GM21825 (cell line): ENCODE measurements around the gene HAO1.
"Not testable (repeated sequence)": the region's sequence is repeated elsewhere in the genome, so short reads cannot be mapped to it uniquely, and the experiment has no call there.

ENCODE experiments used
- ATAC-seq: cut with Tn5 transposase; IDR thresholded peaks from one replicate; pipeline ENCODE4 v1.9.1; 2021; ENCODE audit warnings: mild to moderate bottlenecking, moderate library complexity; ENCODE audit not compliant: unreplicated experiment

HAO1 gene

DNA sequence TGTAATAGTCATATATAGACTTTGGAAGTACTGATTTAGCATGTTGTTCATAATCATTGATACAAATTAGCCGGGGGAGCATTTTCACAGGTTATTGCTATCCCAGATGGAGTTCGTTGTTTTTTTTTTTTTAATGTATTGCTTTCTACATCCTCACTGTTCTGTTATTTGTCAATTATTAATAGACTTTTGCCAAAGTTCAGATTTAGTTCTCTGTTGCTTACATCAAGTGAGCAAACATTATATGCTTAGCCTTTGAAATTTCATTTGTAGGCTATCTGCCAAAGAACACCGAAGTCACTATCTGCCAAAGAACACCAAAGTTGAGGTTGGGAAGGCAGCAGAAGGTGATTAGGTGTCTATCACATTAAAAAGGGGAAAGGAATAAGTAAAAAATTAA lies at the start of gene HAO1:
HAO1 (minus strand) TSS at position 118 of the 400 bp plus-strand sequence; CDS start at position 82, 36 bp downstream.
- no peak for ATAC-seq

DNA sequence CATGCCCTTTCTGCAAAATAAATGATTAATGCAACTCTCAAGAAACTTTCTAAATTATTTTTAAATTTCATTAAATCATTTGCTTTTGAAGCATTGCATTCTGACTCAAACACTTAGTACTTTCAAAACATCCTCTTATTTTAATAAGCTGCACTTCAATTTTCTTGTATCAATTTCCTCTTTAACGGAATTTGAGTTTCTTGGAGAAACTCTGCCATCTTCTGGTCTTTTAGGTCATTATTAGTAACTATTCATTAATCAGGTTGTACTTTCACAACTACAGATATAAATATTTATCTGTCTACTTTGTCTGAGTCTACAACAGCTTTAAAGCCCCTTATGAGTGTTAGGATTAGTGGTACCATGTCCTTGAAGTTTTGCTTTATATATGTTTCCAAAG lies 49.1 kb upstream of the HAO1 start:
- no peak for ATAC-seq

DNA sequence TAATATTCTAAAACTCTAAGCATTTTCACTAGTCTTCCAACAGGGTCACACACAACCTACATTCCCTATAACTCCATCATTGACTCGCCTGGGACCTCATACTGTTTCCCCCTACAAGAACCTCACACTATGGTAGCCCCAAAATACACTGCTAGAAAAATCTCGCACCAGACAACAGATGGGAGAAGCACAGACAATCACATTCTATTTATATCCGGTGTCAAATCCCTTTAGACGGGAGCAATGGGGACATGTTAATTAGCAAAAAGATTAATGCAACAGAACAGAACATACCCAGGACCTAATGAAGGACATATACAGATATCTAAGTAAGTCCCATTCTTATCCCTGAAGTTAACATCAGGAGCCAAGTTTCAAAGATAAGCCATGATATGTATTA lies 45.7 kb upstream of the HAO1 start:
- no peak for ATAC-seq

DNA sequence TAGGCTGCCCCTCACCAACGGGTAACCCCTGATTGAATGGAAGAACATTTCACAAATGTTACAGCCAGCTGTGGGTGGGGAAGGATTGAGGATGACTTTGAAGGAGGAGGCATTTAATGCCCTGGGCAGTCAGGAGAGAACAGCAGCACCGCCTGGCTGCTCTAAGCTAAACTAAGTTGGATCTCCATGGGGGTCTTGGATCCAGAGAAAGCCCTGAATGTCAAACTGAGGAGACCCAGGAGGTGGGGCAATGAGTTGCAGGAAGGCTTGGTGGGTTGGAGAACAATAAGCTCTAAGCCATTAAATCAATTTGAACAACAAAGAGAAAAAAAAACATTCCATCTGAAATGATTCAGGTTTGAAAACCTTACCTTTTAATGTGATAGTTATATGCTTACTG lies 43.9 kb upstream of the HAO1 start:
- ATAC-seq, result no peak

DNA sequence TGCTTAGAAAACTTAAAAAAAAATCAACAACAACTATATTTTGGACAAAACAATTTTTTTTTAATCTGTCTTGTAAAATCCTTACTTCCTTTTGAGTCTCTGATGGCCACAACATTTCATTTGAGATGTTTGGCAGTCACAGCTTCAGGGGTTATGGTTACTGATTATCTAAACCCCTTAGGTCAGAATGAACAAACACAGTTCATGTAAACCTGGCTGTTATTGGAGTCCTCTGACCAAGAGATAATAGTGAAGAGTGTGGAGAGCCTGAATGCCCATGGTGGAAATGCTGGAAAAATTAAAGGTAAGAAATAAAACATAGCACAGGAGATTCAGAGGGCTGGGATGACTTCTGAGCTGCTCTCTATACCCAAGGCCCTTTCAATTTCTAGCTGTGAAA lies 41.1 kb upstream of the HAO1 start:
- no peak for ATAC-seq

- ATAC-seq, result peak; percentile 68
These were observed 40.2 kb upstream of the HAO1 start for GRCh38 chr20:7980332-7981046.

GRCh38 chr20:7977709-7978108 lies 37.5 kb upstream of the HAO1 start:
- ATAC-seq, result no peak

GRCh38 chr20:7975851-7976414 lies 35.7 kb upstream of the HAO1 start:
- ATAC-seq, result no peak

- ATAC-seq, result no peak
These were observed 34.7 kb upstream of the HAO1 start for GRCh38 chr20:7974785-7975435.

DNA sequence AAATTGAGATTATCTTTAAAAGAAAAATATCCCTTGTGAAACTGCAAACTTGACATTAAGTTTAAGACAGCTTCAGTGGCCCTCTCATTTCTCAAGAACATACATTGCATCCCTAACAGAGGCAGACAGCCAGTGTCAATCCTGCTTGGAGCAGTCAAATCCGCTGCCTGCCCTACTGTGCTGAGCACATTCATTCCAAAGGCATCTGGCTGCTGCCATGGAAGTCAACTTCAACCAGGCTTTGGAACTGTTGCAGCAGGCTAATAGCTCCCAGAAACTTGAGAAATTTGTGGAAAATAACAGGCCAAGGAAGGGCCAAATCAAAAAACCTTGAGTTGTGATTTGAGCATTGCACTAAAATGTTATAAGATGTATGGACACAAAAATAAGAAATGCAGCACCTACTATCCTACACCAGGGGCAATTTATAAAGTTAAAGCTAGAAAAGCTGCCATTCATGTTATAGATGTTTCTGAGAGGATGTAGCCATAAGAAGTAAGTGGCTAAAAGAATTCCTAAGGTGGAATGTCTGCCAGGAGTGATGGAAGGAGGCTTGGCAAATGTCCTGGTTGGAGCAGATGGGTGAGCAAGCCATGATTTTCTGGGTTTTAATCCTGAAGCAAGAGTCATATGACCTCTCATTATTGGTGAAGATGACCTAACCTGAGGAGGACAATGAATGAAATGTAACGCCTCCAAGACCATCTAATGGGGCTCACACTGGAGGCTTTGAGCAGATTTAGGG lies 31.4 kb upstream of the HAO1 start:
- no peak for ATAC-seq

- no peak for ATAC-seq
These were observed 27.1 kb upstream of the HAO1 start for GRCh38 chr20:7967199-7967844.

DNA sequence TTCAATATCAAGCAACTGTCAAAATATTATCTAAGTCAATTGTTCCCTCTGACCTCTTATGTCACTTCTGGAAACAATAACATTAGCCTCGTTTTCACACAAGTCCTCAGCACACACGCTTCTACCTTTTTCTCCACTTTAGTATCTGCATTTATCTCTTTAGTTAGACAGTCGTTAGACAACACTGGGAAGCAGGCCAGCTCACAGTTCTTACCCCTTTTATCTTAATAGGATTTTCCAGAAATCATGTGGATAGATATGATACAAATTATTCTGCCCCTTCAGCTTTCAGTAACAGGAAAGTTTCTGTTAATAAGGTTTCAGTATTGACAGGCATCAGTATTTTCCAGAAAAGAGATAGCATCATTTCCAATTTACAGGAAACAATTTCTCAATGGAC lies 25.9 kb upstream of the HAO1 start:
- no peak for ATAC-seq

DNA sequence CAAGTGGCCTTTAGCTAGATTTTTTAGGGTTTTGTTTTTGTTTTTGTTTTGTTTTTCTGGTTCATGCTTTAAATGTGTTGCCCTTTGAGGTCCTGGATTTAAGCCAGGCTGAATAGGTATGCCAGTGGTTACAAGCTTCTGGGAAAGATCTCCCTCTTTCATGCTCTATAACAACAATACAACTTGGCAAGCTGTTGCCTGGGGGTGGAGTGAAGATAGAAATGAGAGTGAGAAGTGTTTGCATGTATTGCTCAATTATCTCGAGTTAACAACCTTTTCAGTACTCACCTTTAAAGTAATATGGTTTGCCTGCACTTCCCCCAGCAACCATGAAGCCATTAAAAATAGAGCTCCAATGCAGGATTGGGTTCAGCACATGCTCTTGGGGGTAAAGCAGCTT lies 19.2 kb upstream of the HAO1 start:
- ATAC-seq, result no peak

- not testable (repeated sequence) for ATAC-seq
These were observed 16.3 kb upstream of the HAO1 start for GRCh38 chr20:7956561-7956960.

GRCh38 chr20:7950387-7950786 lies 10.1 kb upstream of the HAO1 start:
- ATAC-seq, result no peak

- no peak for ATAC-seq
These were observed 3.6 kb upstream of the HAO1 start for GRCh38 chr20:7943891-7944290.

DNA sequence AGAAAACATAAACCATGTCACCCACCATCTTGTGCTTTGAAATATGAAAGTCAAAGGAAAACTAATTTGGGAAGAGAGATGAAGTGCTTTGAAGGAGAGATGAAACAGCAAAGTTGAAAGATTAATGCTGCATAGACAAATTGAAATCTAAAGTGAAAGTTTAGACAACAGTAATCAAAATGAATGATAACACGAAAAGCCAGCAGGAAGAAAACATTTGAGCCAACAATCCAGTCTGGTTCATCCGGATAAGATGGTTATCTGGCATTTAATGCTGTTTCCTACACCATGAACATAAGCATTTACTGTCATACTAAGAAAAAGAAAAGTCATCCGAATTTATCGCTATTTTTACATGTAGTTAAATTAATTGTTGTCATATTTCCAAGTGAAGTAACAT lies 595 bp downstream of the HAO1 start:
- ATAC-seq, result no peak

DNA sequence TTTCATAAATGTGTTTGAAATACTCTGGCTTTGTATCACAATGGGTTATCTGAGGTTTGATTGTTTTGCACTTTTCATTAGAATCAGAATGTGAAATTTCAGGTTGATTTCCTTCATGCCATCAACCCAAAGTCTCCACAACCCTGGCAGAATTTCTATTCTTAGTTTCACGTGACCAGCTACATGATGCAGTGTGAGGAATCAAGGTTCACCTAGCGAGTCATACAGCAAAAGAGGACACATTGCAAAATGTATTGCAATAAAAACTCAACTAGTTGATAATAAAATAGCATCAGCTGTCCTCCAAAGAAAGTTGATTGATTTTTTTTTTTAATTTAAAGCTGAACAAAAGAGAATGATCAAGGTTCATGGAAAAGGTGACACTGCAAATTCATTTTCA lies 2.2 kb downstream of the HAO1 start:
- ATAC-seq, result no peak

GRCh38 chr20:7937328-7937727 lies 2.9 kb downstream of the HAO1 start:
- no peak for ATAC-seq

DNA sequence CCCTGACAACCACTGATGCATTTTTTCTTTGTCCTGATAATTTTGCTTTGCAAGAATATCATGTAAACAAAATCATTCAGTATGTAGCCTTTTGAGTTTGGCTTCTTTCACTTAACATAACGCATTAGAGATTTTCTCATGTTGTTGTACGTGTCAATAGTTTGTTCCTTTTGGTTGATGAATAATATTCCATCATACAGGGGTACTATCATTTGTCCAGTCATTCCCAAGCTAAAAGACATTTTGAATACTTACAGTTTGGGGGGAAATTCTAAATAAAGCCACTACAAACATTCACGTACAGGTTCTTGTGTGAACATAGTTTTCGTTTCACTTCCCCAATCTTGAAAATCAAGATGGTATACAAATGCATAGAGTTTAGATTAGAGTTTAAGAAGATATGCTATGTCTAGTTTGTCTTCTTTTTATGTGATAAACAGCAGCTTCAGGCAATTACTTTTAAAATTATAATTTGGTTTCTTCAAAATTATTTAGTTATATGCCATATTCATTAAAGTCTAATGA lies 5.2 kb downstream of the HAO1 start:
- ATAC-seq, result no peak

DNA sequence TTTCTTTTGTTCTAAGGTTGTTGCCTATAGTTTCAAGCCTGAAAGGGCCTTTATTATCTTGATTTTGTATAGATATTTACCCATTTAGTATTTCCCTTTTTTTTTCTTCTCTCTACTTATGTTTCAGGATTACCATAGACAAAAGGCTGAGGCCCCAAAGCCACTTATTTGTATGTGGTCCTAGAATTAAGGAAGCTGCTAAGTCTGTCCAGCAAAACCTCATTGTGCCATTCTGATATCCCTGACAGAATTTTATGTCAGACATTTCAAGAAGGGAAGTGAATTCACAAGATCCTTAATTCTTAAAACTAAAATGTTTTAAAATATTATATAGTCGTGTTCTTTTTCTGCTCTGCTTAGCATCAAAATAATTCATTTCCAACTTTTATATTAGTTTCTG lies 6.9 kb downstream of the HAO1 start:
- ATAC-seq, result no peak
